Ureter (tissue), 1 donor: ENCODE results near the gene AATK. TPM values are rescaled to one million over a fixed set of nuclear protein-coding genes. Genes with fewer than 3 reads are reported as not detected.

Source experiments
- DNase-seq: peaks from one replicate; pipeline ENCODE4 v3.0.0-alpha.2; 2020; ENCODE audit warnings: low spot score
- total RNA-seq: library from RNA; stranded (reverse); gene quantifications from one replicate; pipeline ENCODE4 v1.2.4, GENCODE V29; 2023
- donor health status: DM: yes; HTN: yes; CAD: no.

Gene AATK
- total RNA-seq, 1 donor from 2014 or later = 3.4 TPM

DNA sequence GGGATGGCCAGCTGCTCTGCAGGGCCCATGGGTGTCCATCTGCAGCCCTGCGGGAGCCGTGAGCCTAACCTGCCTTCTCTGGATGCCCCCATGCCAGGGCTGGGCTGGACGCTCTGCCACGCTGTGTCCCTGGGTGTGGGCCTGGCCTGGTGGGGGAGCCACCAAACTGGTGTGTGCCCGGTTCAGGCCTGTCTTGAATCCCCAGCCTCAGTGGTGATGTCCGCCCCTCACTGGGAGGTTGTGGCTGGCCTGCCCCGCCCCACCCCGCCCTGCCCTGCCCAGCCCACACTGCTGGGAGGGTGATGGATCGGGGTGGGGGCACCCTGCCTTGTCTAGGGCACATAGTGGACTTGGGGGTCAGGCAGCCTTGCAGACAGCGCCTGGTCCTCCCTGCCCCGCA, 50.8 kb downstream of the AATK start:
- DNase-seq = no peak

DNA sequence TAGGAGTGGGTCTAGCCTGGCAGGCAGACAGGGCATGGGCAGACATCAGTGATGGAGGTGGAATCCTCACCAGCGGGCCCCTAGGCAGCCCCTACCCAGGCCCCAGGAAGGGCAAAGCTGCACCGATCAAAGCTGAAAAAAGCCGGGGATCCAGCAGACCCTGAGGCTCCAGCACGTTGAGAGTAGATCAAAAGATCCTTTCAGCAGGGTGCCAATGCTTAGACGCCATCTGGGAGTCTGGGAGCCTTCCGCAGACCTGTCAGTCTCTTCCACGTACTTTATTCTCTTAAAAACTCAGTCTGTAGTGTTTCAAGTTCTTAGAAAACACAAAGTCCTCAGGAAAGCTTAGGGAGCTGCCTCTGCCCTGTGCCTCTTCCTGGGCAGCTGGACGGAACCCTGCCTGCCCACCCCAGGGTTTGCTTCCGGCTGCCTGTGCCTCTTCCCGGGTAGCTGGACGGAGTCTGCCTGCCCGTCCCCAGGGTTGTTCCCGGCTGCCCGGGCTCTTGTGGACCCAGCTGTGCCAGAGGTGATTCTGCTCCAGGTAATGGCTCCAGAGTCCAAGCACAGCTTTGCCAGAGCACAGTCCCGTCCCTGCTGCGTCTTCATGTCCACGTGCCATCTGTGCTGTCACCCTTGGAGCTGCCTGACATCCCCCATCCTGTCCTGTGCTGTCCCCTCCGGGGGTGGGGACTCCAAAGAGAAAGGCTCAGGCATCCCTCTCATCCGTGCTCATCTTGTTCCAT, 51.5 kb downstream of the AATK start:
- no peak for DNase-seq

DNA sequence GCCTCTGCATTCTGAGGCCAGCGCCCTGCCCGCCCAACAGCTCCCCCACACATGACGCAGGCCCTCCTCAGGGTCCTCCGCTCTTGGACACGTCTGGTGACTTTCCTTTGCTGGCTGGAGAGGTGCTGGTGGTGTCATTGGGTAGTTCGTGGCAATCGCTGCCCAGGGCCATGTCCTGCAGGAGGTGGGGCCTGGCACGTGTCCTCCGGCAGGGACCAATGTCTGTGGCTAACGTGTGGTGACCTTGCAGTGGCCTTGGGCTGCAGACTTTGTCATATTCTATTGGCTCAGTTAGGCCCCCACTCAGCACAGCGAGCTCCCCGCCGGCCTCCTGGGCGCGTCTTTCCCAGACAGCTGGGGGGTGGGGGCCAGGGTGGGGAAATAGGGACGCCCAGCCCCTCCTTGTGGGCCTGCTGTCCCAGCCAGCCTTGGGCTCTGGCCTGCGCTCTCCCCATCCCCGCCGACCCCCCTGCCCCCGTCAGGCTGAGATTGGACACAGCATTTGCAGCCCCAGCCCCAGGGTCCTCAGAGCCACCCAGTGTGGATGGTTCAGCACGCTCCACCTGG, 52.8 kb downstream of the AATK start:
- no peak for DNase-seq

GRCh38 chr17:81112450-81112849, 53.6 kb downstream of the AATK start:
- DNase-seq = no peak

GRCh38 chr17:81111066-81111465, 55.0 kb downstream of the AATK start:
- DNase-seq = no peak

- no peak for DNase-seq
These were observed 55.5 kb downstream of the AATK start for GRCh38 chr17:81110488-81111040.

- DNase-seq = no peak
These were observed 56.1 kb downstream of the AATK start for GRCh38 chr17:81109957-81110356.

- DNase-seq = no peak
These were observed 57.8 kb downstream of the AATK start for GRCh38 chr17:81108220-81108619.

DNA sequence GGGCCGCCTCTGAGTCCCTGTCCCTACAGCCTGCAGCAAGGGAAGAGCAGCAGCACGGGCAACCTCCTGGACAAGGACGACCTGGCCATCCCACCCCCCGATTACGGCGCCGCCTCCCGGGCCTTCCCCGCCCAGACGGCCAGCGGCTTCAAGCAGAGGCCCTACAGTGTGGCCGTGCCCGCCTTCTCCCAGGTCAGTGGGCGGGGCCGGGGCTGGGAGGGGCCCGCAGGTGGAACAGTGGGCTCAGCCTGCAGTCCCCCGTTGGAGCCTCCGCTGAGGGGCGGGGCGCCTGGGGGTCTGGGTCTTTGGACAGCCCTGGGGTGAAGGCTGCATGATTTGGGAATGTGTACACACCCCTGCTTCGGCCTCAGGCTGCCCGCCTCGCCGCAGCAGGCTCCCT, 59.3 kb downstream of the AATK start:
- no peak for DNase-seq

- no peak for DNase-seq
These were observed 62.6 kb downstream of the AATK start for GRCh38 chr17:81103379-81103778.

DNA sequence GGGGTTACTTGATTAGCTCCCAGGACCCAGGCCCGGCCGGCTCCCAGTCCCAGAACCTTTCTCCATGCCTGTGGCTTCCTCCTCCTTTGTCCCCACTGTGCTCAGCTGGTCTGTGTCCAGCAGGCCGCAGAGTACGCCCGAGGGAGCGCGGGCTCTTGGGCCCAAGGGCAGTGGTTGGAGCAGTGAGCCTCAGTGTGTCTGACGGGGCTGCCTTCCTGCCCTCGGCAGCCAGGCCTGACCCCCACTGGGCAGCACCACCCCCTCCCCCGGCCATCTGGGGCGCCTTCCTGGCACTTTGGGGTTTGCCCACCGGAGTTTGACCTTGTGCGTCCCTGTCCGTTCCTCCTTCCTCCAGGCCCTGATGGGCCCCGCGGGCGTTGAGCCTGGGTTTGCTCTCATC, 63.2 kb downstream of the AATK start:
- DNase-seq = no peak

GRCh38 chr17:81102352-81102751, 63.7 kb downstream of the AATK start:
- no peak for DNase-seq

- DNase-seq = peak; percentile 68
These were observed 64.3 kb downstream of the AATK start for GRCh38 chr17:81101614-81102306.

GRCh38 chr17:81100668-81101067, 65.4 kb downstream of the AATK start:
- no peak for DNase-seq

GRCh38 chr17:81099888-81100287, 66.1 kb downstream of the AATK start:
- no peak for DNase-seq

GRCh38 chr17:81097943-81098308, 68.1 kb downstream of the AATK start:
- peak; percentile 61 for DNase-seq

- DNase-seq = peak; percentile 82
These were observed 68.7 kb downstream of the AATK start for GRCh38 chr17:81097134-81097942.

DNA sequence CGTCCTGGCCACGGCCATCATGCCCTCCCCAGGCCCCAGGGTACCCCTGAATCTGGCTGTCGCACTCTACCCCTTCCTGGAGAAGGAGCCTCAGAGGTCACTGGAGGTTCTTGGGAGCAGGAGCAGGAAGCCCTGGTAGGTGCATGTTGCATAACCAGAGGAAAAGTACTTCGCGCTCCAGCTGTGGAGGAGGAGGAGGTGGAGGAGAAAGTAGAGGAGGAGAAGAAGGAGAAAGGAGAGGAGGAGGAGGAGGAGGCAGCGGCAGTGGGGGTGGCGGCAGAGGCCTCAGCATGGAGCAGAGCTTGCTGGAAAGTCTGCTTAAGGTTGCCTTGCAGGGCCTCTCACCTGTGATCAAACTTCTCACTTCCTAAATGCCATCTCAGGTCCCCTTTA, 69.3 kb downstream of the AATK start:
- no peak for DNase-seq

DNA sequence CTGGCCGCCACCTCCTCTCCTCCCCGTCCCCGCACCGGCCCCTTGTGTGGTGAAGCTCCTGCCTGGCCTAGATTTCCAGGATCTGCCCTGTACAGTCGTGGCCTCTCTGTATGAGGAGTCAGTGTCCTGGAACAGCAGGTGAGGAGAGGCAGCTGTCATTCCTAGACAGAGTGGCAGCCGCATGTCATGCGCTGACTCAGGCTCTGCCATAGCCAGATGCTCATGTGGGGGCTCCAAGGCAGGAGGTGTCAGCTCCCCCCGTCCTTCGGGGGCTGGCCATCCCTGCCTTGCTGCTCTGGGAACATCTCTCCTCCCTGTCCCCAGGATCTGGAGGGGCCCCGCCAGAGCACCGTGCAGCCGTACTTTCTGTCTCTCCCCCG, 70.6 kb downstream of the AATK start:
- no peak for DNase-seq

DNA sequence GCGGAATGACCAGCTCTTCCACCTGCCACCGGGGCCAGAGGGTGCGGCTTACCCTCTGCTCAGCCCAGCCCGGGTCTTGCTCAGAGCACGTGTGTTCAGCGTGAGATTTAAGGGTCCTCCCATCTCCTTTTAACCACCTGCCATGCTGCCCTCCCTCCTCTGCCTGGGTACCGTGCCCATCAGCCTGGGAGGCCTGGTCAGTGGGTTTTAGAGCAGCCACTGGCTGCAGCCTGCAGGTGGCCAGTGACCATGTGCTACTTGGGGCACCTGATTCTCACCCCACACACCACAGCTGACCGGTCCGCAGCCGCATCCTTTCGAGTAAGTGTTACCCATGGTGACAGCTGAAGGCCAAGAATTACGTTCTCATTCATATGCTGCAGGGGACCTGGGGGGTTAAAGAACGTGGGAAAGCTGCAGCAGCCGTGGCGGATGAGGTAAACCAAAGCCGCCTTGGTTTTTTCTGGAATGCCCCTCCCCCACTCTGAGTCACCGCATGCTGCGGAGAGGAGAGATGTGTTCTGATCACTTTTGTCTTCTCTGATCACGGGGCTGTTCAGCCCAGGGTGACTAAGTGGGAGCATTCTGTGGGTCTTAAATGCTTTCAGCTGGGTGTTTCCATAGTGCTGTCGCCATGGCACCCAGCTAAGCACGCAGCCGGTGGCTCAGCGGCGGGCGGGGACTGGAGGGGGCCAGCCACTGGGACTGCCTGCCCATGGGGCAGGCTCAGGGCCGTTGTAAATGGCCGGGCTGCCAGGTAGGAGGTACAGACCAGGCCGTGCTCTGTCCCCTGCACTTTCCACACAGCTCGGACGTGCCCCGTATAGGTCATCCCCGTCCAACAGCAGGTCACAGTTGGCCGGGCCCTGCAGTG, 71.3 kb downstream of the AATK start:
- peak; percentile 90 for DNase-seq
